NCI-H446 (cell line): ENCODE results near the gene CSE1L.
A peak's percentile ranks its signal among the peaks of the same experiment; 100 is the strongest.
"Not testable (repeated sequence)": the region's sequence is repeated elsewhere in the genome, so short reads cannot be mapped to it uniquely, and the experiment has no call there.

Source experiments
- DNase-seq, 2 experiments: peaks; one replicate each; lab custom pipeline; 2025; lab: John Stamatoyannopoulos, UW

Gene CSE1L

GRCh38 chr20:49132995-49133478, 86.9 kb downstream of the CSE1L start:
- peak; percentile 58 to 77 for DNase-seq

GRCh38 chr20:49133571-49133970, 87.5 kb downstream of the CSE1L start:
- no peak for DNase-seq

GRCh38 chr20:49134797-49135196, 88.7 kb downstream of the CSE1L start:
- not testable (repeated sequence) for DNase-seq

- DNase-seq, result no peak
Observed at GRCh38 chr20:49136817-49137571, 90.9 kb downstream of the CSE1L start.

GRCh38 chr20:49138431-49138830, 92.3 kb downstream of the CSE1L start:
- no peak for DNase-seq

GRCh38 chr20:49140411-49140810, 94.3 kb downstream of the CSE1L start:
- DNase-seq, result no peak

GRCh38 chr20:49140834-49141233, 94.7 kb downstream of the CSE1L start:
- no peak for DNase-seq
